ENCODE data around the gene IFT25.

The IFT25 gene

GRCh38 chr1:53956308-53957168, 11.0 kb upstream of the IFT25 start:
- no peak for DNase-seq

GRCh38 chr1:53954128-53954527, 8.6 kb upstream of the IFT25 start:
- DNase-seq = no peak

- DNase-seq = no peak
Measured at GRCh38 chr1:53951697-53952096, 6.2 kb upstream of the IFT25 start.

DNA sequence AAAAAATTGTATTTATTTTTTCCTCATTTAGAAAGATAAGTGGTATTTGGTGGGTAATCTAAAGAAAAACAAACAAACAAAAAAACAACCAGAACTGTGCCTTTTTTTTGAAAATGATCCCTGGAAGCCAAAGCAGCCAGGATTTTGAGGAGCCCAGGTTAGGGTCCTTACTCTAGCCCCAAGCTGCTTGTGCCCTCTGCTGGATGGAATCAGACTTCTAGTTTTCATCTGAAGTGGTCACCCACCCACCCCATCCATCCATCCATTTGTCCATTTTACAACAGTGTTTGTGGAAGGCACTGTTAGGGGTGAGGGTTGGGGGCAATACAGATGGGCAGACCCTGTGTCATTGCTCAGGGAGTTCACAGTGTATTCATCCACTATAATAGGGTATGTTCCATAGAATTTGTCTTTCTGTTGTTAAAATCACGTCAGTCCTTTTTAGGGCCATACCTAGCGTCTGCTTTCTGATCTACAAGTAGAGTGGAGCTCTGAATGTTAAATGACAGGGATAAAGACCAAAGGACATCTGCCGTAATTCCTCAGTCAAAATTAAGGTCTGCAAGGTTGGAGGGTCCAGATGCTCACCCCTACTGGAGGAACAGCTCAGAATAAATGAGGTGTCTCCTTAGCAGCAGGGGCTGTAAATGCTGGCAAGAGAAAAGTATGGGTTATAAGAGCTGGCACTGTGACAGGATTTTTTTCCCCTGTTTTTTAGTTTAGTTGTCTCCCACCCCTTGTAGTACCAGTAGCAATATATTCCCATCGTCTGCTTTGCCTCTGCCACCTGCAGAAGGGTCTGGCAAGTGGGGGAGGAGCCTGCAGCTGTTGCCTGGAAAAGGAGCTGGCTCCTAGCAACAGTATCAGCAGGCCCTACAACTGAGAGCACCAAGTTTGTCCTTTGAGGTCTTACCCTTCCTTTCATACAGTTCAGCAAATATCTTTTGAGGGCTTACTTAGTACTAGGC, 3.8 kb upstream of the IFT25 start:
- no peak for DNase-seq

DNA sequence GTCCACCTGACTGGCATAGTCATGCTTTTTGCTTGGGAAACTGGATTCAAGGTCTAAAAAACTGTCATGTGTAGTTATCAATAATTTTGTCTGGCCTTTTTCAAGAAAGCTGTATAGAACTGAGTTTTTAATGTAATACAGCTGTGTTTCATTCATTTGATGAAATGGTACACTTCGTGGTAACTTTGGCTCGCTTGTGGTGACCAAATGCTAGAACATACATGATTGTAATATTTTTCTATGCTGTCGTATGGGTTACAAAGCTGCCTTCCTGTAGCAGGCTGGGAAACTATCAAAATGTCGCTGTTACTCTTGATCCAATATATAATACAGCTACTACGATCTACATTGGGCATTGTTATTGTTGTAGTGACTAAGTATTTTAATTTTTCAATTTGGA, 2.8 kb upstream of the IFT25 start:
- no peak for DNase-seq

- no peak for DNase-seq
Measured at GRCh38 chr1:53947172-53947907, 1.8 kb upstream of the IFT25 start.

GRCh38 chr1:53946252-53947171, 1.0 kb upstream of the IFT25 start, which contains the start of gene LRRC42:
LRRC42 (plus strand) TSS chr1:53946350; CDS start chr1:53952000, 5,650 bp downstream.
- no peak for DNase-seq

GRCh38 chr1:53945183-53945432, 391 bp downstream of the IFT25 start:
- DNase-seq = no peak

GRCh38 chr1:53944469-53945182, 873 bp downstream of the IFT25 start:
- no peak for DNase-seq

DNA sequence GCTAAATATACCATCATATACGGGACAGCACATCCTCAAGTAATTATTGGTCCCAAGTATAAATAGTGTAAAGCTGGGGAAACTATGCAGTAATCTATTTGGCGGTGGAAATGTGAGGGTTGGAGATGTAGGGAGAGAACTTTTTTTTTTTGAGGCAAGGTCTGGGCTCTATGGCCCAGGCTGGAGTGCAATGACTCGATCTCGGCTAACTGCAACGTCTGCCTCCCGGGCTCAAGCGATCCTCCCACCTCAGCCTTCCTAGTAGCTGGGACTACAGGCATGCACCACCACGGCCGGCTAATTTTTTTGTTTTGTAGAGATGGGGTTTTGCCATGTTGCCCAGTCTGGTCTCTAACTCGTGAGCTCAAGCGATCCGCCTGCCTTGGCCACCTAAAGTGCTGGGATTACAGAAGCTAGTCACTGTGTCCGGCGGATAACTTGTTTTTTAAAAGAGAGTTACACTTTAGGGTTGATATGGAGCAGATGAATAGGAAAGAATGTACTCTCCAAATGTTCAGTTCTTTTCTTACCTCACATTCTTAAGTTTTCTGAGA, 1.9 kb downstream of the IFT25 start:
- DNase-seq = no peak

- no peak for DNase-seq
Measured at GRCh38 chr1:53943090-53943489, 2.4 kb downstream of the IFT25 start.

DNA sequence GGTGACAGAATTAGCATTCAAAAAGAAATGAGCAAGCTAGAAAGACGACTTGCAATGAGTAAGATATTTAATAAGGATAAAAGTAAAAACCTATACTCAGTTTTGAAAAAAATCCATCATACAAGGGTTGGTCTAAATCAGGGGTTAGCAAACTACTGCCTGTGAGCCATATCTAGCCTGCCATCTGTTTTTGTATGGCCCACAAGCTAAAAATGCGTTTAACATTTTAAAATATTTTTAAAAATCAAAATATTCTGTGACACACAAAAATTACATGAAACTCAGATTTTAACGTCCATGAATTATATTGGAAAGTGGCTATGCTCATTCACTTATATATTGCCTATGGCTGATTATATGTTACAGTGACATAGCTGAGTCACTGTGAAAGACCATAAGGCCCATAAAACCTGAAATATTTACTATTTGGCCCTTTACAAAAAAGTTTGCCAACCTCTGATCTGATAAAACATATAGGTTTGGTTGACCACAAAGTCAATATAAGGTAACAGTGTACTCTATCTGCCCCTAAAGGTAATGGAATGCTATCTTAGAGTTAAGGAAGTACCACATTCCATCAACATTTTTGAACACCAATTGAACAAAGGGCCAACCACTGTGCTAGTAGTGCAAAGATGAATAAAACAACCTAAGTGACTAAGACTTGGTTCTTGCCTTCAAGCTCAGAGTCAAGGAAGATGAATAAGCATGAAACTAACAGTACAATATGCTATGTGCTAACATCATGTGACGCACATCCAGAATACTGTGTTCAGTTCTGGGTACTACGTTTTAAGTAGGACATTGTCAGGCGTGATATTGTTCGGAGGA, 3.2 kb downstream of the IFT25 start:
- no peak for DNase-seq

DNA sequence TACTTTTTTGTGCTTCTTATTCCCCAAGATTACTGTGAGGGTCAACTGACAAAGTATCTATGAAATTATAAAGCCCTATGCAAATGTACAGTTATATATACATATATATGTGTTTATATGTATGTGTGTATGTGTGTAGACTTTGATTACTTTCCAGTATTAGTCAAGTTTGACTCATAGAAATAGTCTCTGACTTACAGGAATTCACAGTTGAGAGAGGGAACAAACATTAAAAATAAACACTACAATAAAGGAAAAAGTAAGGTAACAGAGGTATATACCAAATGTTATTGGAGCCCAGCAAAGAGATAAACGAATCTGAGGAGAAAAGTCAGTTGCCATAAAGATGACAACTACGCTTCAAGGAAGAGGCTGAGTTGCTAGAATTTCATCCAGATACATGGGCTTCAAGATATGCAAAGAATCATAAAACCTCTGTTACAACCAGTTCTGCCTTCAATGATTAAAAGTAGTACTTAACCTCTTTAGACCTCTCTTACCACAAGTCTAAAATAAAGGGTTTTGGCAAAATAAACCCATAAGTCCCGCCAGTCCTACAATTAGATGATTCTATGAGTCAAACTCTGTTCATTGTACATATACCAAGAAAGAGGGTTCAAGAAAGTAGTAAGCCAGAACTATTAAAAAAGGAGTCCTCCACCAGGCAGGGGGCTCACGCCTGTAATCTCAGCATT, 7.2 kb downstream of the IFT25 start:
- DNase-seq = no peak

DNA sequence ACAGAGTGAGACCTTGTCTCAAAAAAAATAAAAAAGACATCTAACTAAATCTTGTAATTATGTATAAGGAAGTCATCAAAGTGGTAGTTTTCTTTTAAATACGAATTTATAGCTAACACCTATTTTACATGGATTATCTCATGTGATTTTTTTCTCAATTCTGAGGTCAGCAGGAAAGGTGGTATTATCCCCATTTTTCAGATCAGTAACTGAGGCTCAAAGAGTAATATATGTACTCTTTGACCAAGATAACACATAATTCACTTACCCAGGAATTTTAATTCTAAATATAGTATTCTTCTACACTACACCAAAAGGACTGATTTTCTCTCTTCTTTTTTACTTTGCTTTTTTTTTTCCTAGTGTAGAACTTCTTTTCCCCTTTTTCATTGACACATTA, 9.1 kb downstream of the IFT25 start:
- no peak for DNase-seq

- no peak for DNase-seq
Measured at GRCh38 chr1:53934170-53934765, 11.2 kb downstream of the IFT25 start.

DNA sequence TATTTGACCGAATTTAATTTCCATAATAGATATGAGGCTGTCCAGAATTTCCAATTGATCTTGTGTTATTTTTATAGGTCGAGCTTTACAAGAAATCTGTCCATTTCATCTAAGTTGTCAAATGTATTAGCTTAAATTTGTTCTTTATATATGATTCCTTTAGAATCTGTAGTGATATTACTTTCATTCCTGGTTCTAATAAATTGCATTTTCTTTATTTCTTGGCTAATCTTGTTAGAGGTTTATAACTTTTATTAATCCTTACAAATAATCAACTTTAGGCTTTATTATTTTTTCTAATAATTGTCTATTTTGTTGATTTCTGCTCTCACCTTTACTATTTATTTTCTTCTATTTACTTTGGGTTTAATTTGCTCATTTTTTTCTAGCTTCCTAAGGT, 14.0 kb downstream of the IFT25 start:
- DNase-seq = no peak

- no peak for DNase-seq
Measured at GRCh38 chr1:53930932-53931331, 14.6 kb downstream of the IFT25 start.

GRCh38 chr1:53929246-53929960, 16.1 kb downstream of the IFT25 start:
- DNase-seq = no peak

Measured in stimulated activated CD4-positive, alpha-beta T cell treated with anti-CD3 and anti-CD28 coated beads, Interleukin-1b, Interleukin-23, amount 100 ng/mL, for 48 hours (primary cell).